GM23338 (cell line): ENCODE measurements around the gene OTOA. TPM values are rescaled to one million over a fixed set of nuclear protein-coding genes. Genes with fewer than 3 reads are reported as not detected.

Source experiments
- ATAC-seq: fragments of 200-7000 bp; cut with Tn5 transposase; 3 replicates; pipeline ENCODE4 v1.9.1; 2020
- DNase-seq: peaks from one replicate; pipeline ENCODE4 v3.0.0-alpha.2; 2015; ENCODE audit warnings: low spot score
- H2AFZ ChIP-seq: fragments of 200-600 bp; sonication (generic); 2 replicates; pipeline ENCODE4 v1.8.0; 2016; ENCODE audit warnings: antibody characterized with exemption, mild to moderate bottlenecking, moderate library complexity
- H3F3A ChIP-seq: fragments of 200-600 bp; sonication (generic); replicated peaks from 2 replicates; pipeline ENCODE4 v1.8.0; 2017; ENCODE audit warnings: antibody characterized with exemption, mixed run types, low read depth
- H3K27ac ChIP-seq: fragments of 200-600 bp; sonication (generic); 2 replicates; pipeline ENCODE4 v1.6.1; 2016; ENCODE audit warnings: low read depth
- H3K27me3 ChIP-seq: fragments of 200-600 bp; sonication (generic); 2 replicates; pipeline ENCODE4 v1.8.0; 2016; ENCODE audit warnings: mild to moderate bottlenecking, mixed run types, moderate library complexity; ENCODE audit not compliant: insufficient read depth
- H3K36me3 ChIP-seq: fragments of 200-600 bp; sonication (generic); 2 replicates; pipeline ENCODE4 v1.8.0; 2016; ENCODE audit warnings: mild to moderate bottlenecking; ENCODE audit not compliant: insufficient read depth
- H3K4me1 ChIP-seq: fragments of 200-600 bp; sonication (generic); 2 replicates; pipeline ENCODE4 v1.8.0; 2016; ENCODE audit warnings: mild to moderate bottlenecking, moderate library complexity; ENCODE audit not compliant: insufficient read depth
- H3K4me2 ChIP-seq: fragments of 200-600 bp; sonication (generic); 2 replicates; pipeline ENCODE4 v1.7.1; 2017; ENCODE audit warnings: mixed run types
- H3K4me3 ChIP-seq: fragments of 200-600 bp; sonication (generic); 2 replicates; pipeline ENCODE4 v1.6.1; 2016; ENCODE audit warnings: mixed run types
- H3K79me2 ChIP-seq: fragments of 200-600 bp; sonication (generic); replicated peaks from 2 replicates; pipeline ENCODE4 v1.8.0; 2017; ENCODE audit warnings: mild to moderate bottlenecking; ENCODE audit not compliant: insufficient read depth
- H3K9me2 ChIP-seq: fragments of 200-600 bp; sonication (generic); 2 replicates; pipeline ENCODE4 v1.8.0; 2017; ENCODE audit not compliant: insufficient read depth
- H4K20me1 ChIP-seq: fragments of 200-600 bp; sonication (generic); replicated peaks from 2 replicates; pipeline ENCODE4 v1.8.0; 2017; ENCODE audit warnings: mild to moderate bottlenecking; ENCODE audit not compliant: insufficient read depth
- H3K27ac Mint-ChIP-seq: 2 replicates; pipeline ENCODE4 v1.8.0; 2020; ENCODE audit warnings: inconsistent platforms, mild to moderate bottlenecking, moderate library complexity, mixed read lengths
- H3K27me3 Mint-ChIP-seq: 3 replicates; pipeline ENCODE4 v1.8.0; 2022; ENCODE audit warnings: low read depth, mild to moderate bottlenecking, moderate library complexity, mixed read lengths, inconsistent platforms; ENCODE audit not compliant: insufficient read depth, poor library complexity
- H3K36me3 Mint-ChIP-seq: 3 replicates; pipeline ENCODE4 v1.8.0; 2021; ENCODE audit warnings: low read depth, mild to moderate bottlenecking, inconsistent platforms, moderate library complexity, mixed read lengths
- H3K4me1 Mint-ChIP-seq: 3 replicates; pipeline ENCODE4 v1.8.0; 2020; ENCODE audit warnings: mild to moderate bottlenecking, inconsistent platforms, mixed read lengths
- H3K4me3 Mint-ChIP-seq: 3 replicates; pipeline ENCODE4 v1.8.0; 2021; ENCODE audit warnings: moderate library complexity, mild to moderate bottlenecking, inconsistent platforms, mixed read lengths
- H3K9me3 Mint-ChIP-seq: 3 replicates; pipeline ENCODE4 v1.8.0; 2020; ENCODE audit warnings: moderate library complexity, mild to moderate bottlenecking, inconsistent platforms, mixed read lengths
- CREB1 ChIP-seq: fragments of 250-450 bp; sonication (Bioruptor Pico); IDR thresholded peaks from 2 replicates; pipeline ENCODE4 v1.5.0; 2020; ENCODE audit warnings: low read depth, mild to moderate bottlenecking, moderate library complexity
- EZH2 ChIP-seq: fragments of 200-600 bp; sonication (generic); IDR thresholded peaks from one replicate; pipeline ENCODE4 v1.8.0; 2017; ENCODE audit warnings: antibody characterized with exemption, mild to moderate bottlenecking, low read depth; ENCODE audit not compliant: unreplicated experiment
- EZH2phosphoT487 ChIP-seq: fragments of 200-600 bp; sonication (generic); IDR thresholded peaks from one replicate; pipeline ENCODE4 v1.8.1; 2018; ENCODE audit warnings: antibody characterized with exemption; ENCODE audit not compliant: unreplicated experiment
- POLR2AphosphoS5 ChIP-seq: IDR thresholded peaks from 2 replicates; pipeline ENCODE4 v1.6.1; 2016; ENCODE audit warnings: antibody characterized with exemption, low read depth
- STAT1 ChIP-seq: IDR thresholded peaks from one replicate; pipeline ENCODE4 v1.6.1; 2016; ENCODE audit warnings: antibody characterized with exemption; ENCODE audit not compliant: unreplicated experiment
- ZNF114 ChIP-seq: fragments of 250-450 bp; sonication (Bioruptor Pico); IDR thresholded peaks from 2 replicates; pipeline ENCODE4 v1.5.0; 2020; ENCODE audit warnings: mild to moderate bottlenecking, moderate library complexity
- ZNF331 ChIP-seq: fragments of 250-450 bp; sonication (Bioruptor Pico); IDR thresholded peaks from 2 replicates; pipeline ENCODE4 v1.5.0; 2020; ENCODE audit warnings: low read depth, mild to moderate bottlenecking, moderate library complexity
- polyA plus RNA-seq: library from polyadenylated mRNA; unstranded; fragments of >200 nt; fragmentation: Nextera tagmentation; extraction: Ambion mirVana; gene quantifications from 2 replicates; pipeline ENCODE4 v1.2.1, GENCODE V29; 2016
- total RNA-seq: library from RNA; depleted of rRNA; stranded (reverse); fragments of >200 nt; shearing (Covaris generic); gene quantifications from 2 replicates; pipeline ENCODE4 v1.2.3, GENCODE V29; 2014
- TF ChIP-seq, protein P1 (sequence below): IDR thresholded peaks from one replicate; pipeline ENCODE4 v1.6.1; 2018; ENCODE audit warnings: antibody characterized with exemption; ENCODE audit not compliant: unreplicated experiment
- TF ChIP-seq, protein P2 (sequence below), 2 experiments: fragments of 200-600 bp in 1 of 2; sonication (generic) in 1 of 2; conservative IDR thresholded peaks; 2 replicates each; pipeline versions ENCODE4 v1.5.1 to v1.6.1; 2016 to 2017; ENCODE audit warnings: antibody characterized with exemption in 2 of 2, low read depth in 2 of 2, mild to moderate bottlenecking in 2 of 2, moderate library complexity in 1 of 2

OTOA gene
- total and polyA plus RNA-seq, 2 experiments from 2014 or later, result 0.16 to 0.17 TPM

DNA sequence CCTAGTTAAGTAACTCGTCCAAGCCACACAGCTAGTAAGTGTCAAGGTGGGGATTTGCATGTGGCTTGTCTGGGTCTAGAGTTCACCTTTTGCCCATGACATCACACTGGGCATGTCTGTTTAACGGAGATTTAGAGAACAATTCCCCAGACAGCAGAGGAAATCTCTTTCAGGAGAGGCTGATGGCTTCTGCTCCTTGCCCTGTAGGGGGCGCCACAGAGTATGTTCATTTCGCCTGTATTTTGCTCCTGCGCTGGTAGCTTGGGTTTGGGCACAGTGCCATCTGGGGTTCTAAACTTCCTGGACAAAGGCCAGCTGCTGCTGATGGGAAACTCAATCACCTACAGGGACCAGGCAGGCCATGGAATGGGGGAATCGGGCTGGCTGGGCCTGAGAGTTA lies 20.4 kb downstream of the OTOA start (continued):
- TF ChIP-seq EZH2phosphoT487, result no peak
- TF ChIP-seq, protein P1, sequence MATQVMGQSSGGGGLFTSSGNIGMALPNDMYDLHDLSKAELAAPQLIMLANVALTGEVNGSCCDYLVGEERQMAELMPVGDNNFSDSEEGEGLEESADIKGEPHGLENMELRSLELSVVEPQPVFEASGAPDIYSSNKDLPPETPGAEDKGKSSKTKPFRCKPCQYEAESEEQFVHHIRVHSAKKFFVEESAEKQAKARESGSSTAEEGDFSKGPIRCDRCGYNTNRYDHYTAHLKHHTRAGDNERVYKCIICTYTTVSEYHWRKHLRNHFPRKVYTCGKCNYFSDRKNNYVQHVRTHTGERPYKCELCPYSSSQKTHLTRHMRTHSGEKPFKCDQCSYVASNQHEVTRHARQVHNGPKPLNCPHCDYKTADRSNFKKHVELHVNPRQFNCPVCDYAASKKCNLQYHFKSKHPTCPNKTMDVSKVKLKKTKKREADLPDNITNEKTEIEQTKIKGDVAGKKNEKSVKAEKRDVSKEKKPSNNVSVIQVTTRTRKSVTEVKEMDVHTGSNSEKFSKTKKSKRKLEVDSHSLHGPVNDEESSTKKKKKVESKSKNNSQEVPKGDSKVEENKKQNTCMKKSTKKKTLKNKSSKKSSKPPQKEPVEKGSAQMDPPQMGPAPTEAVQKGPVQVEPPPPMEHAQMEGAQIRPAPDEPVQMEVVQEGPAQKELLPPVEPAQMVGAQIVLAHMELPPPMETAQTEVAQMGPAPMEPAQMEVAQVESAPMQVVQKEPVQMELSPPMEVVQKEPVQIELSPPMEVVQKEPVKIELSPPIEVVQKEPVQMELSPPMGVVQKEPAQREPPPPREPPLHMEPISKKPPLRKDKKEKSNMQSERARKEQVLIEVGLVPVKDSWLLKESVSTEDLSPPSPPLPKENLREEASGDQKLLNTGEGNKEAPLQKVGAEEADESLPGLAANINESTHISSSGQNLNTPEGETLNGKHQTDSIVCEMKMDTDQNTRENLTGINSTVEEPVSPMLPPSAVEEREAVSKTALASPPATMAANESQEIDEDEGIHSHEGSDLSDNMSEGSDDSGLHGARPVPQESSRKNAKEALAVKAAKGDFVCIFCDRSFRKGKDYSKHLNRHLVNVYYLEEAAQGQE, result peak; percentile 46

- no peak overlapping the region for H3K27ac ChIP-seq
- no peaks in the 10 kb centered on the region for H4K20me1 ChIP-seq
- H3K27me3 ChIP-seq, result no peaks in the 10 kb centered on the region
- H3K79me2 ChIP-seq, result no peaks in the 10 kb centered on the region
- no peak overlapping the region for H3K4me2 ChIP-seq
- Mint-ChIP-seq H3K27me3 (peaks cover 7% of the 10 kb centered on the region), H3K9me3 (peaks cover 2% of the 10 kb centered on the region; the same call in 1 of the 3 replicates), H3K4me1 (no peaks in the 10 kb centered on the region), H3K27ac (no peak overlapping the region), H3K36me3 (no peaks in the 10 kb centered on the region), H3K4me3 (no peak overlapping the region)
- DNase-seq, result peak; percentile 70
- H3K36me3 ChIP-seq, result no peaks in the 10 kb centered on the region
- no peaks in the 10 kb centered on the region for H3K4me1 ChIP-seq
- no peak overlapping the region for H2AFZ ChIP-seq
- H3K9me2 ChIP-seq, result no peaks in the 10 kb centered on the region
- no peaks in the 10 kb centered on the region for H3F3A ChIP-seq
- TF ChIP-seq CREB1 (CRISPR knock-in tag) (no peak), POLR2AphosphoS5 (no peak)
- TF ChIP-seq, protein P1, result peak; percentile 89
- H3K4me3 ChIP-seq, result no peak overlapping the region
- peak; percentile 92 for ATAC-seq
Observed at GRCh38 chr16:21685034-21685455, 21.3 kb downstream of the OTOA start.

GRCh38 chr16:21689107-21689506 lies 25.3 kb downstream of the OTOA start:
- Mint-ChIP-seq H3K27ac (no peak overlapping the region), H3K27me3 (peaks cover 7% of the 10 kb centered on the region), H3K9me3 (peaks cover 2% of the 10 kb centered on the region; the same call in 1 of the 3 replicates), H3K4me3 (no peak overlapping the region), H3K4me1 (no peaks in the 10 kb centered on the region), H3K36me3 (no peaks in the 10 kb centered on the region)
- Histone ChIP-seq H4K20me1 (no peaks in the 10 kb centered on the region), H3K36me3 (no peaks in the 10 kb centered on the region), H3F3A (no peaks in the 10 kb centered on the region), H3K9me2 (no peaks in the 10 kb centered on the region), H3K4me2 (no peak overlapping the region), H2AFZ (no peak overlapping the region), H3K4me3 (no peak overlapping the region), H3K4me1 (no peaks in the 10 kb centered on the region), H3K27me3 (no peaks in the 10 kb centered on the region), H3K79me2 (no peaks in the 10 kb centered on the region), H3K27ac (no peak overlapping the region)
- DNase-seq, result no peak
- no peak for ATAC-seq
- TF ChIP-seq POLR2AphosphoS5 (no peak), EZH2phosphoT487 (no peak), ZNF331 (CRISPR knock-in tag) (no peak), CREB1 (CRISPR knock-in tag) (no peak), STAT1 (no peak), ZNF114 (CRISPR knock-in tag) (no peak), EZH2 (no peak)
- TF ChIP-seq, protein P2, sequence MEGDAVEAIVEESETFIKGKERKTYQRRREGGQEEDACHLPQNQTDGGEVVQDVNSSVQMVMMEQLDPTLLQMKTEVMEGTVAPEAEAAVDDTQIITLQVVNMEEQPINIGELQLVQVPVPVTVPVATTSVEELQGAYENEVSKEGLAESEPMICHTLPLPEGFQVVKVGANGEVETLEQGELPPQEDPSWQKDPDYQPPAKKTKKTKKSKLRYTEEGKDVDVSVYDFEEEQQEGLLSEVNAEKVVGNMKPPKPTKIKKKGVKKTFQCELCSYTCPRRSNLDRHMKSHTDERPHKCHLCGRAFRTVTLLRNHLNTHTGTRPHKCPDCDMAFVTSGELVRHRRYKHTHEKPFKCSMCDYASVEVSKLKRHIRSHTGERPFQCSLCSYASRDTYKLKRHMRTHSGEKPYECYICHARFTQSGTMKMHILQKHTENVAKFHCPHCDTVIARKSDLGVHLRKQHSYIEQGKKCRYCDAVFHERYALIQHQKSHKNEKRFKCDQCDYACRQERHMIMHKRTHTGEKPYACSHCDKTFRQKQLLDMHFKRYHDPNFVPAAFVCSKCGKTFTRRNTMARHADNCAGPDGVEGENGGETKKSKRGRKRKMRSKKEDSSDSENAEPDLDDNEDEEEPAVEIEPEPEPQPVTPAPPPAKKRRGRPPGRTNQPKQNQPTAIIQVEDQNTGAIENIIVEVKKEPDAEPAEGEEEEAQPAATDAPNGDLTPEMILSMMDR (conservative IDR thresholded peaks at IDR 0.05; ENCODE audit: low read depth in 2 of 2), result no peak
- TF ChIP-seq, protein P1, result no peak
